ENCODE data around the gene BACE2.
"Not testable (repeated sequence)": the region's sequence is repeated elsewhere in the genome, so short reads cannot be mapped to it uniquely, and the experiment has no call there.

Gene BACE2

DNA sequence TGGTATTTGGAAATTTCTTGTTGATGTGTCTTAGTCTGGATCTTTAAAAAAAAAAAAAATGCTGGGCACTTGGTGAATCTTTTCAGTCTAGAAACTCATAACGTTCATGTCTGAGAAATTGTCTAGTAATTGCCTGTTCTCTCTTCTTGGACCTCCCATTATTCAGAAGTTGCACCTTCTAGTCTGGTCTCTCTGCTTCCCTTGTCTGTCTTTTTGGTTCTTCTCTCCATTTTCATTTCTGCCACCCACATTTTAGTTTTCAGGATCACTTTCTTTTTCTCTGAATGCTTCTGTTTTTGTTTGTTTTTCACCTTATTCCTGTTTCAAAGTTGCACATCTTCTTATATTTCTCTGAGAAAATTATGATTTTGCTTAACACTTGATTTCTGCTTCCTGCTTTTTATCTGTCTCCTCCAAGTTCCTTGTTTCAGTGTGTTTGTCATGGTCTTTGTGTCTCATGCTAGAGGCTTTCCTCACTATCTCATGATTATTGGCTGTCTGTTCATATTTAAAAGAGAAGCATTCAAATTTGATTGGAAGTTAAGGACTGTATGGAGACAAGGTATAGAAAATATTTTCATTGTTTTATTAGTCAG is 21.3 kb downstream of the BACE2 start:
- H3K27ac ChIP-seq = no peak overlapping the region
- no peak for TF ChIP-seq ZFX (IDR thresholded peaks at IDR 0.05; ENCODE audit: borderline replicate concordance)
- TF ChIP-seq, protein P1, sequence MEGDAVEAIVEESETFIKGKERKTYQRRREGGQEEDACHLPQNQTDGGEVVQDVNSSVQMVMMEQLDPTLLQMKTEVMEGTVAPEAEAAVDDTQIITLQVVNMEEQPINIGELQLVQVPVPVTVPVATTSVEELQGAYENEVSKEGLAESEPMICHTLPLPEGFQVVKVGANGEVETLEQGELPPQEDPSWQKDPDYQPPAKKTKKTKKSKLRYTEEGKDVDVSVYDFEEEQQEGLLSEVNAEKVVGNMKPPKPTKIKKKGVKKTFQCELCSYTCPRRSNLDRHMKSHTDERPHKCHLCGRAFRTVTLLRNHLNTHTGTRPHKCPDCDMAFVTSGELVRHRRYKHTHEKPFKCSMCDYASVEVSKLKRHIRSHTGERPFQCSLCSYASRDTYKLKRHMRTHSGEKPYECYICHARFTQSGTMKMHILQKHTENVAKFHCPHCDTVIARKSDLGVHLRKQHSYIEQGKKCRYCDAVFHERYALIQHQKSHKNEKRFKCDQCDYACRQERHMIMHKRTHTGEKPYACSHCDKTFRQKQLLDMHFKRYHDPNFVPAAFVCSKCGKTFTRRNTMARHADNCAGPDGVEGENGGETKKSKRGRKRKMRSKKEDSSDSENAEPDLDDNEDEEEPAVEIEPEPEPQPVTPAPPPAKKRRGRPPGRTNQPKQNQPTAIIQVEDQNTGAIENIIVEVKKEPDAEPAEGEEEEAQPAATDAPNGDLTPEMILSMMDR (IDR thresholded peaks at IDR 0.05) = no peak

DNA sequence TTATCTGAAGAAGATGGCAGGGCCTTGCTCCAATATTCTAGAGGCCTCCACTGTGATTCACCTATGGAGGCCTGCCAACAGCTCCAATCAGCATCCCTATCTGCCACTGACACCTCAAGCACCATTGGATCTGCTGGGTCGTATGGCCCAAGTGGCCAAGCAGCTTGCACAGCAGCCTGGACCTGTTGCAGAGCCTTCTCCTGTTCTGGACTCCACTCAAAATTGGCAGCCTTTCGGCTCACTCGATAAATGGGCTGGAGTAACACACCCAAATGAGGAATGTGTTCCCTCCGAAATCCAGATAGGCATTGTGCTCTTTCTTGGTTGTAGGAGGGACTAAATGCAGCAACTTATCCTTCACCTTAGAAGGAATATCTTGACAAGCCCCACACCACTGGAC is 24.6 kb downstream of the BACE2 start:
- not testable (repeated sequence) for H3K27ac ChIP-seq

DNA sequence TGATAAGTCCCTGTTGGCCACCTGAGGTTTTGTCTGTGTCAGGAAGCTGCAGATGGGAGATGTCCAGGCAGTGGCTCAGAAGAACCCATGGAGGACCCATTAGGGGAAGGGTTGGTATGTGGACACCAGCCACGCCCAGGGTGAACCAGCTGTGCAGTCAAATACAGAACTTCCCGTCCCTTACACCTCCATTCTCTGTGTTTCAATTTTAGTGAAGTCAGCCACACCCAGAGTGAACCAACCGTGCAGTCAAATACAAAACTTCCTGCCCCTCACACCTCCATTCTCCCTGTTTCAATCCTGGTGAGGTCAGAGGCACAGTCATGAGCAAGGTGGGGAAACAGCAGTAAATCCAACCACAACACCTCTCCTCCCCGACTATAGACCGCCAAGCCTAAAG is 27.4 kb downstream of the BACE2 start:
- H3K27ac ChIP-seq = no peak overlapping the region
- TF ChIP-seq, protein P1 (IDR thresholded peaks at IDR 0.05) = no peak
- no peak for TF ChIP-seq ZFX (IDR thresholded peaks at IDR 0.05; ENCODE audit: borderline replicate concordance)

DNA sequence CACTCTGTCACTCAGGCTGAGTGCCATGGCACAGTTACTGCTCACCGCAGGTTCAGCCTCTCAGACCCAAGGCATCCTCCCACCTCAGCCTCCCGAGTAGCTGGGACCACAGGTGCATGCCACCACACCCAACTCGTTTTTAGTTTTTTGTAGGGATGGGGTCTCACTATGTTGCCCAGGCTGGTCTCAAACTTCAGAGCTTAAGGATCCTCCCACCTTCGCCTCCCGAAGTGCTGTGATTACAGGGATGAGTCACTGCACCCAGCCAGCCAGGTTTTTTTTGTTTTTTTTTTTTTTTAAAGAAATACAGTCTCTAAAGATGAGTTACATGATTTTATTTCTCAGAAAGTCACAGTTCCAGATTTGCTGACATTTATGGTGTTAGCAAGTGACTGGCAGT is 29.0 kb downstream of the BACE2 start:
- TF ChIP-seq ZFX (IDR thresholded peaks at IDR 0.05; ENCODE audit: borderline replicate concordance) = no peak
- TF ChIP-seq, protein P1 (IDR thresholded peaks at IDR 0.05) = no peak
- H3K27ac ChIP-seq = no peak overlapping the region

DNA sequence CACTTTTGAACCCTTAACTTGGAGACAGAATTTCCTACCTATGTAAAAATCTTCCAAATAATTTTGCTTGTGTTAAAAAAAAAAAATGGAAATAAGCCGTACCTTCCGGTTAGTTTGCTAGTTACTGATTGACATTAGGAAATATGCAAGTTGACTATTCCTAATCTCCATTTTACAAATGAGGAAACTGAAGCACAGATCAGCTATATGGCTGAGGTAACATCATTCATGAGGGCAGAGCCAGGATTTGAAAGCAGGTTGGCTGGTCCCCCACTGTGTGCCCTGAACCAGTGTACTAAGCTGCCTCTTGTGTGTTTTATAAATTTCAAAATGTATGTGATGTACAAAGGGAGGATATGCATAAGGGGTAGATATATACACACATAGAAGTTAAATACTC is 29.6 kb downstream of the BACE2 start:
- TF ChIP-seq, protein P1 (IDR thresholded peaks at IDR 0.05) = no peak
- no peak for TF ChIP-seq ZFX (IDR thresholded peaks at IDR 0.05; ENCODE audit: borderline replicate concordance)
- no peak overlapping the region for H3K27ac ChIP-seq

DNA sequence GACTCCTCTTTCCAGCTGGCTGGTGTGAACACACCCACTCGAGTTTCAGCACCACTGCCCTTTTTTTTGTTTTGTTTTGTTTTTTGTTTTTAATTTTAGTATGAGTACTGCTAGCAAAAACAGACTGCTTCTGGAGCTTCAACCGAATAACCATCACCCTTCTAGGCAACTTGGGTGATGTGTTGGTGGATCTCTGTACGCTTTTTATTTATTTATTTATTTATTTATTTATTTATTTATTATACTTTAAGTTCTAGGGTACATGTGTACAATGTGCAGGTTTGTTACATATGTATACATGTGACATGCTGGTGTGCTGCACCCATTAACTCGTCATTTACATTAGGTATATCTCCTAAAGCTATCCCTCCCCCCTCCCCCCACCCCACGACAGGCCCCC is 30.7 kb downstream of the BACE2 start:
- H3K27ac ChIP-seq = not testable (repeated sequence)

DNA sequence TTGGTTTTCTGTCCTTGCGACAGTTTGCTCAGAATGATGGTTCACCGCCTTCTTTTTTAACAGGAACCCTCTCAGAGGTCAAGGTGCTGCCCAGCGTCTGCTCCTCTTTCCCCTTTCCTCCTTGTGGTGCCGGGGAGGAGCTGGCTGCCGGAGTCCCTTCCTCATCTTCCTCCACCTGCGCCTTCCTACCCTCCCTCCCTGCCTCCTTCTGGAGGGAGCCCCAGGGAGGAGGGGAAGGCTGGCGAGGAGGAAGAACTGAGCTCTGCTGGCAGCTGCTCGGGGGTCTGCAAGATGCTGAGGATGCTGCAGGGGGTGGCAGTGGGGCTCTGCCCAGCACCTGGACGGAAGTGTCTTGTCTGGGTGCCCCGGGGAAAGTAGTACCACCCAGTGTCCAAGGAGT is 31.2 kb downstream of the BACE2 start:
- TF ChIP-seq ZFX (IDR thresholded peaks at IDR 0.05; ENCODE audit: borderline replicate concordance) = no peak
- TF ChIP-seq, protein P1 (IDR thresholded peaks at IDR 0.05) = no peak
- H3K27ac ChIP-seq = no peak overlapping the region

DNA sequence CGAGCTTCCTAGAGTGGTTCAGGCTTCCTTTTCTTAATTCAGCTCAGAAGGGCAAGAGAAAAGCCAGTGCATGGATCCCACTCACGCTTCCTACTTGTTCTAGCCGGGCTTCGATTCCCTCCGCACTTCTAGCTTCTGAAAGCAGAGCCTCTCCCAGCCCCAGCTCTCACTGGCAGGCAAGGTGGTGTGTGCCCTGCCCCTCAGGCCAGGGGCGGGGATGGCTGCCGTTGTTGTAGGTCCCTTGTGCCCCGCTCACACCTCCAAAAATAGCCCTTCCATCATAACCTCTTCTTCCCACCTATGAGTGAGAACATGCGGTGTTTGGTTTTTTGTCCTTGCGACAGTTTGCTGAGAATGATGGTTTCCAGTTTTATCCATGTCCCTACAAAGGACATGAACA is 31.6 kb downstream of the BACE2 start:
- no peak for TF ChIP-seq ZFX (IDR thresholded peaks at IDR 0.05; ENCODE audit: borderline replicate concordance)
- TF ChIP-seq, protein P1 (IDR thresholded peaks at IDR 0.05) = no peak
- no peak overlapping the region for H3K27ac ChIP-seq

All from 22Rv1 (cell line).